IPS-NIHi11 (cell line): ENCODE data around the gene PTPRS.
"Not testable (repeated sequence)": the region's sequence is repeated elsewhere in the genome, so short reads cannot be mapped to it uniquely, and the experiment has no call there.

Experiments used
- DNase-seq: peaks from one replicate; pipeline ENCODE4 v3.0.0; 2012; ENCODE audit warnings: mixed read lengths, low spot score

PTPRS gene

DNA sequence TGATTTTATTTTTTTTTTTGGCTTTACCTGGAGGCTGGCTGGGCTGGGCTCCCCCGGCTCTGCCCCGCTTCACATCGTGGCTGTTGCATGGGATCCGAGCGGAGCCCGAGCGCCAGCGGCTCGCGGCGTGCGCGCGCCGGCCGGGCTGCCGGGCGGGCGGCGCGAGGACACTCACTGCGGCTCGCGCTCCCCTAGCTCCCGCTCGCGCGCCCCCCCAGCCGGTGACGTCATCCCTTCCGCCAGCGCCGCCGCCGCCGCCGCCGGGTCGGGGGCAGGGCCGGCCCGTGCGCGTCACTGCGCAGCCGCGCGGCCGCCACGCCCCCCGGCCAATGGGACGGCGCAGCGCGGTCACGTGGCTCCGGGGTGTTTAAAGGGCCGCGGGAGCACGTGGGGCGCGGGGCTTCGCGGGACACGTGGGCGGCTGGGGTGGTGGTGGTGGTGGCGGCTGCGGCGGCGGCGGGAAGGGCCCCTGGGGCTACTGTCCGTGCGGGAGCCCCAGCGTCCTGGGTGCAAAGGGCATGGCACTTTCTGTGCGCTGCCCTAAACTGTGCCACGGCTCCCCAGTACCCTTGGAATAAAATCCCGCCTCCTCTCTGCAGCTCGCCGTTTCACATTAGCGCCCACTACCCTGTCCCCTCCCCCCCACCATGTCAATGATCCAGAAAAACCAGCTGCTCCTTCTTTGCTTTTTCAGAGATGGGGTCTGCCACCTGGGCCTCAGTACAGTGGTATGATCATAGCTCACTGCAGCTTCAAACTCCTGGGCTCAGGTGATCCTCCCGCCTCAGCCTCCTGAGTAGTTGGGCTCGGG lies at the start of gene PTPRS:
PTPRS (minus strand) TSS at position 176 of the 811 bp plus-strand sequence. CDS start 54,672 bp downstream, outside the sequence.
- DNase-seq, result peak; percentile 98

DNA sequence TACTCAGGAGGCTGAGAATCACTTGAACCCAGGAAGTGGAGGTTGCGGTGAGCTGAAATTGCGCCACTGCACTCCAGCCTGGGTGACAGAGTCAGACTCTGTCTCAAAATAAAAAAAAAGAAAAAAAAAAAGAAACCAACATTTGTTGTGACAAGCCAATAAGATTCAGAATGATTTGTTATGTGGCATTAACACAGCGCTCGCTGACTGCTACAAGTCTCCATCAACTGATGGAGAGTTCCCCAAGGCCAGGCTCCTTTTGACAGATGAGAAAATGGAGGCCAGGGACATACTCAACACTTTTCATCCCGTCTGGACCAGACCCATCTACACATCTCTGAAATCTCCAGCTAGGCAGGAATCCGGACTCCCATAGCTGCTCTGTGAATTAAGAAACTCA lies 48.7 kb upstream of the PTPRS start:
- no peak for DNase-seq

DNA sequence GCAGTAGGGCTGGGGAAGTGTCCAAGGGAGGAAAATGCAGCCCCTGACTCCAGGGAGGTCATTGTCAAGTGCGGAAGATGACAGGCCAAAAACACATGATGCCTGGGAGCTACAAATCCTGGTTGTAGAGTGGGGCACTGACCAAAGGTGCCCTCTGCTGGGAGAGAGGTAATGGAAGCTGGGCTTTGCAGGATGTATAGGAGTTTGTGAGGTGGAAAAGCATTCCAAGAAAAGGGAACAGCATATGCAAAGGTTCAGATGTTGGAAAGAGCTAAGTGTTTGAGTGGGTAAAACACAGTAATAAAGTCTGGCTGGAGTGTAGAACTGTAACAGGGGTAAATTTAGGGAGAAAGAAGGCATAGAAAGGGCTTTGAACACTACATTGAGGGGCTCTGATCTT lies 46.9 kb upstream of the PTPRS start:
- no peak for DNase-seq

DNA sequence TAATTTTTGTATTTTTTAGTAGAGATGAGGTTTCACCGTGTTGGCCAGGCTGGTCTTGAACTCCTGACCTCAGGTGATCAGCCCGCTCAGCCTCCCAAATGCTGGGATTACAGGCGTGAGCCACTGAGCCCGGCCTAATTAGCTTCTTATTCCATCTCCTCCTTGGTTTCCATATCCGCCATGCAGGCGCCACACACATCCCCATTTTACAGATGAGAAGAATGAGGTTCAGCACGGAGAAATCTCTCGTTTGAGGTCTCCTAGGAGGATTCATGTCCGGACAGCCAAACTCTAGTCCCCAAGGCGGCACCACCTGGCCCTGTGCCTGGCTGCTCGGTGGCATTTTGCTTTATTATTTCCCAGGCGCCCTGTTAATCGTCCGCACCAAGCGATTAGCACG lies 46.2 kb upstream of the PTPRS start:
- DNase-seq, result no peak

DNA sequence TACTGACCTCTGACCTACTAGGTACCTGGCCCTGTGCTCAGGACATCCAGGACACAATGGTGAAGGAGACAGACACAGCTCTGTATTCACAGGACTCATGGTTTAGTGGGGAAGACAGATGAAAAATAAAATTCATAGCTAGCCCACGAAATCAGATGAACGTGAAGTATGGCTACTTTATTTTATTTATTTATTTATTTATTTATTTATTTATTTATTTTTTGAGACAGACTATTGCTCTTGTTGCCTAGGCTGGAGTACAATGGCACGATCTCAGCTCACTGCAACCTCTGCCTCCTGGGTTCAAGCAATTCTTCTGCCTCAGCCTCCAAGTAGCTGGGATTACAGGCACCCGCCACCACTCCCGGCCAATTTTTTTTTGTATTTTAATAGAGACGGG lies 40.6 kb upstream of the PTPRS start:
- not testable (repeated sequence) for DNase-seq

DNA sequence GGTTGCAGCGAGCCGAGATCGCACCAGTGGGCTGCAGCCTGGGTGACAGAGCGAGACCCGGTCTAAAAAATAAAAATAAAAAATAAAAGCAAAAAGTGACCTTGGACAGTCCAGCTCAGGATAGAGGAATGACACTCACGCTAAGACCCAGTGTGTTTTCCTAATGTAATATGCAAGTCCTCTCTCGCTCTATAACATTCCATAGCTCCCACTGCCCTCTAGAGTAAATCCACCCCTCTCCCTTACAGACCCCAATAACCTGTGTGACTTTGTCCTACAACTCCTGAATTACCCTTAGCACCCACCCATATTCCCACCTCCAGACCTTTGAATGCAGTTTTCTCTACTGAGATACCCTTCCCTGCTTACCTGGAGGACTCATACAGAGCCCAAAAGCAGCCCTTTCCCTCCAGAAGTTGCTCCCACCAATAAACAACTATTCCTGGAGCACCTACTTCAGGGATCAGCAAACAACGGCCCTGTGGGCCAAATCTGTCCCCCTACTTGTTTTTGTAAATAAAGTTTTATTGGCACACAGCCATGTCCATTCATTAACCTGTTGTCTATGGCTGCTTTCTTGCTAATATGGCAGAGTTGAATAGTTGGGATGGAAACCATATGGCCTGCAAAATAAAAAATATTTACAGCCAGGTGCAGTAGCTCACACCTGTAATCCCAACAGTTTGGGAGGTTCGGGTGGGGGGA lies 39.8 kb upstream of the PTPRS start:
- DNase-seq, result no peak

DNA sequence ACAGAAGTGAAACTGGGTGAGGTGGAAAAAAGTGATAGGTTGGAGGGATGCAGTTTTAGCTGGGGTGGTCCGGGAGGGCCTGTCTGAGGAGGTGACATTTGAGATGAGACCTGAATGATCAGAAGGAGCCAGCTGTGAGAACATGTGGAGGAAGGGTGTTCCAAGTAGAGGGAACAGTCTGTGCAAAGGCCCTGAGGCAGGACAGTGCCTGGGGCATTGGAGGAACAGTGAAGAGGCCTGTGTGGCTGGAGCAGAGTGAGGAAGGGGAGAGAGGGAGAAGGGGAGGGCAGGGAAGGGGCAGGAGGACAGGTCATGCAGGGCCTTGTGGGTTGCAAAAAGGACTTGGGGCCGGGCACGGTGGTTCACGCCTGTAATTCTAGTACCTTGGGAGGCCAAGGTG lies 36.3 kb upstream of the PTPRS start:
- DNase-seq, result no peak

DNA sequence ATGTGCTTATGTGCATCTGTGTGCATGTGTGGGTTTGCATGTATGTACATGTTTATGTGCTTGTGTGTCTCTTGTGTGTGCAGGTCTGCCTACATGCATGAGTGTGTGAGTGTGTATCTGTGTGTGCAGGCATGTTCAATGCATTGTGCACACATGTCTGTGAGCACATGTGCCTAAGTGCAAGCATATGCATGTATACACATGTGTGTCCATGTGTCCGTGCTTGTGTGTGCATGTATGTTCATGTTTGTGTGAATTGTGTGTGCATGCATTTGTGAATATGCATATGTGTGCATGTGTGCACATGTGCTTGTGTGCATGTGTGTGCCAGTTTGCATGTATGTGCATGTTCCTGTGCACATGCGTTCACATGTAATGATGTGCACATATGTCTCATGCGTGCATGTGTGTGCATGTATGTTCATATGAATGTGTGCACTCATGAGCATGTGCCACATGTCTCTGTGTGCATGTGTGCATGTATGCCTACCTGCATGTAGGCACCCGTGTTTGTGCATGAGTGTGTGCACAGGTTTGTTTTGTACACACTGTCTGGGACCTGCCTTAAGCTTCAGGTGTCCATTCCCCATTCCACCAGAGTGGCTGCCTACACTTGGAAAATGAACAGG lies 32.1 kb upstream of the PTPRS start:
- no peak for DNase-seq

DNA sequence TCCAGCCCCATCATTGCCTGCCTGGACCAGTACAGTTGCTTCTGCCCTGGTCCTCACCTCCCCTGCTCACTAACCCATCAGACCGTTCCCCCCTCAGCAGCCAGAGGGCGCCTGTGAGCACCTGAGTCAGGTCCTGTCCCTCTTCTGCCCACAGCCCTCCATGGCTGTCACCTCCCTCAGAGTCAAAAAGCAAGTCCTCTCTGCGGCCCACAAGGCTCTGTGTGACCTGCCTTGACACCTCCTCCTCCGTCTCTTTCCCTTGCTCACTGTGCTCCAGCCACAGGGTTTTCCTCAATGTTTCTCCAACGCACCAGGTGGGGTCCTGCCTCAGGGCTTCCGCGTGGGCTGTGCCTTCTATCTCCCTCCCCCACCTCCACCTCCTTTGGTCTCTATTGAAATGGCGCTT lies 29.4 kb upstream of the PTPRS start:
- peak; percentile 83 for DNase-seq

DNA sequence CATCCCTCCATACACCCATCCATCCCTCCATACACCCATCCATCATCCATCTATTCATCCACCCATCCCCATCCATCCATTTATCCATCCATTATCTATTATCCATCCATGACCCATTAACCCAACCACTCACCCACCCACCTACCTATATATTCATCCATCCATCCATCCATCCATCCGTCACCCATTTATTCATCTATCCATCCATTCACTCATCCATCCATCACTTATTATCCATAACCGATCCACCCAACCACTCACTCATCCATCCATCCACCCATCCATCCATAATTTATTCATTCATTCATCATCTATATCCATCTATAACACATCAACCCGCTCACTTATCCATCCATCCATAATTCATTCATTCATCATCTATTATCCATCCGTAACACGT lies 28.7 kb upstream of the PTPRS start:
- DNase-seq, result no peak

DNA sequence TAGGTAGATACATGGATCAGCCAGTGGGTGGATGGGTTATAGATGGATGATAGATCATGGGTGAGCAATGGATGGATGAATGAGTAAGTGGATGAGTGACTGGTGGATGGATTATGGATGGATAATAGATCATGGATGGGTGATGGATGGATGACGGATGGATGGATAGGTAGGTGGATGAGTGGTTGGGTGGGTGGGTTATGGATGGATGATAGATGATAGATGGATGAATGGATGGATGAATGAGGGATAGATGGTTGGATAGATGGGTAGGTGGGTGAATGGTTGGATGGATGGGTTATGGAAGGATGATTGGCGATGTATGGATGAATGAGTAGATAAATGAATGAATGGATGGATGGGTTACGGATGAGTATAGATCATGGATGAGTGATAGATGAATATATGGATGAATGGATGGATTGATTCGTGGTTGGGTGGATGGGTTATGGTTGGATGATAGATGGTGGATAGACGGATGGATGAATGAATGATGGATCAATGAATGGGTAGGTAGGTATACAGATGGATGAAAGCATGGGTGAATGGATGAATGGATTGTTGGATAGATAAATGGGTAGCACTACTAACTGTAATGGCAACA lies 27.0 kb upstream of the PTPRS start:
- DNase-seq, result no peak

DNA sequence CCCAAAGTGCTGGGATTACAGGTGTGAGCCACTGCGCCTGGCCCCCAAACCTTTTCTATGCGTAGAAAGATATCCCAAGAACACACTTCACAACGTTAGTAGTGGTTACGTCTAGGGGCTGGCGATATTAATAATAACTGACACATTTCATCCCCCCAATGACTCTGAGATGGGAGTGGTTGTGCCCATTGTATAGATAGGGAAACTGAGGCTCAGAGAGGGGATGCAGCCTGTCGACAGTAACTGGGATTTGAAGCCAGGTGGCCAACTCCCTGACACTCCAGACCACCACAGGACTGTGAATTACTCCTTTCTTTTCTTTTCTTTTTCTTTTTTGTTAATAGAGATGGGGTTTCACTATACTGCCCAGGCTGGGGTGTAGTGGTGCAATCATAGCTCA lies 25.3 kb upstream of the PTPRS start:
- DNase-seq, result no peak

DNA sequence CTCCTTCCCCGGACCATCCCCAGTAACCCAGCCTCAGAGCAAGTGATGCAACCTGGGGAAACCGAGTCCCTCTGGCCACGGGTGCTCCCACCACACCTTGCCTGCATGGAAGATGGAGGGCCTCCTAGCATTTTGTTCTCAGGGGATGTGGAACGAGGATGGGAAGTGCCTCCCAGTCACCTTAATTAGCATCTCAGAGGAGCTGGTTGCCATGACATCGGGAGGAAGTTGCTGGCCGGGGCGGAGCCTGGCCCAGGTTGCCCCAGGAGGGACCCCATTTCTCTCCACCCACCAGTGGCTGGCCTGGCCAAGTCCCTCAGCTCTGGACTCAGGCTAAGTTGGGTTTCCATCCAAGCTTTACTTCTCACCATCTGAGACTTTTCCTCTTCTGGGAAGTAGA lies 24.1 kb upstream of the PTPRS start:
- DNase-seq, result peak; percentile 89

DNA sequence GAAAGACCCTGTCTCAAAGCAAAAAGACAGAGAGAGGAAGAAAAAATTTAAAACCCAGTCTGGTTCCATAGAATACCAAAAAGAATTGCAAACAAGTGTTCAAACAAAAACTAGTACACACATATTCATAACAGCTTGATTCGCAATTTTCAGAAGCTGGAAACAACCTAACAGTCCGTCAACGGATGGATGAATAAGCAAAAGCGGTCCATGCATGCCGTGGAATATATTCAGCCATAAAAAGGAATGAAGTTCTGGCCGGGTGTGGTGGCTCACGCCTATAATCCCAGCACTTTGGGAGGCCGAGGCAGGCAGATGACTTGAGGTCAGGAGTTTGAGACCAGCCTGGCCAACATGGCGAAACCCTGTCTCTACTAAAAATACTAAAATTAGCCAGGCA lies 21.2 kb upstream of the PTPRS start:
- not testable (repeated sequence) for DNase-seq

DNA sequence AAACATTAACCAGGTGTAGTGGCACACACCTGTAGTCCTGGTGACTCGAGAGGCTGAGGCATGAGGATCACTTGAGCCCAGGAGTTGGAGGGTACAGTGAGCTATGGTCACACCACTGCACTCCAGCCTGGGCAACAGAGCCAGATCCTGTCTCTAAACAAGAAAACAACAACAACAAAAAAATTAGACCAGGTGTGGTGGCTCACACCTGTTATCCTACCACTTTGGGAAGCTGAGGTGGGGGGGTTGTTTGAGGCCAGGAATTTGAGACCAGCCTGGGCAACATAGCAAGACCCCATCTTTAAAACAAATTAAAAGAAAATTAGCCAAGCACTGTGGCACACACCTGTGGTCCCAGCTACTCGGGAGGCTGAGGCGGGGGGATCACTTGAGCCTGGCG lies 20.8 kb upstream of the PTPRS start:
- no peak for DNase-seq

DNA sequence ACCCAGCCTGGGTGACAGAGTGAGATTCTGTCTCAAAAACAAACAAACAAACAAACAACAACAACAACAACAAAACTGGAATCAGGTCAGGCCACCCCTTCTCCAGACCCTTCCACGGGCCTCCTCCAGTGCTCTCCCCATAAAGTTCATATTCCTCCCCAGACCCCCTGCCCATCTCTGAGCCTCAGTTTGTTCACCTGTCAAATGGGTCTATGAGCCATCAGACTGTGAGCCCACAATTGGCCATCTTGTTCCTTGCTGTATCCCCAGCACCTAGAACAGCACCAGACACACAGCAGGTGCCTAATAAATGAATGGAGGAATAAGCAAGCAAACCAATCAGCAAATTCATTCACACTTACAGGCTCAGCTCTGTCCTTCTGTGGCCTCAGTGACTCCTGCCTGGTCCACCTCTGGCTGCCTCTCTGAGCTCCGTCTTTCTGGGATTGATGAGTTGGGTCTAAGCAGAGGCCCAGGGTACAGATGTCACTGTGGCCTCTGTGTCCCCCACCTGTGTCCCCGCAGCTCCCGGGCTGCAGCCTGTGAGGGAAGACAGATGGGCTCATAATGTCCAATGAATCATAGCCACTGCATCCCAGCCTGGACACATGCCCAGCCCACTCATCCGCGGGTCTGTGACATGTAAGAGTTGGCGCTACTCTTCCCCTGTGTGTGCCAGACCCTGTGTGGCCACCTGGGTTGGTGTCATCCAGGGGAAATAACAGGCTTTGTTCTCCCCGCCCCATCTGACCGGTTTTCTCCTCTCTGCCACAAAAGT lies 19.6 kb upstream of the PTPRS start:
- DNase-seq, result no peak

DNA sequence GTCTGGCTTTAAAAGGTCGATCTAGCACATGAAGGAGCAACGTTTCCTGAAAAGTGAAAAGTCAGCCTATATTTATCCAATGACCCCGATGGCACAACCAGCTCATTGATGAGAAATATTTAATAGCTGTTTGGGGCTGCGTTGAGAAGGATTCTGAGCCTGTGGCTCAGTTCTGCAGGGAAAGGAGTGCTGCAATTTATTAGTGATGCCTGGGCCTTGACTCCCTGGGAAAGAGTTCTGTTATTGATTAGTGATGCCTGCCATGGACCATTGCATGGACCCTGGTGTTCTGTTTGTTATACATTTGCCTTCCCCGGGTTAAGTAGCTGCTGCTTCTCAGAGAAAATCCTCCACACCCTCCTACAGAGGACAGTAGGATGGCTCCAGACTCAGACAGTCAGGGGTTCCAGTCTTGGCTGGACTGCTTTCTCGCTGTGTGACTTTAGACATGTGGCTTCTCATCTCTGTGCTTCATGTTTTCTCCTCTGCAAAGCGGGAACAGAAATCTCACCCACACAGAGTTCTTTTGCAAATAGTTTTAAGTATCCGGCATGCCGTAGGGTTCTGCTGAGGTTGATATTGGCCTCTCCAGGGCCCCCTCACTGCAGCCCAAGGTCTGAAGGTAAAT lies 17.7 kb upstream of the PTPRS start:
- peak; percentile 69 for DNase-seq

DNA sequence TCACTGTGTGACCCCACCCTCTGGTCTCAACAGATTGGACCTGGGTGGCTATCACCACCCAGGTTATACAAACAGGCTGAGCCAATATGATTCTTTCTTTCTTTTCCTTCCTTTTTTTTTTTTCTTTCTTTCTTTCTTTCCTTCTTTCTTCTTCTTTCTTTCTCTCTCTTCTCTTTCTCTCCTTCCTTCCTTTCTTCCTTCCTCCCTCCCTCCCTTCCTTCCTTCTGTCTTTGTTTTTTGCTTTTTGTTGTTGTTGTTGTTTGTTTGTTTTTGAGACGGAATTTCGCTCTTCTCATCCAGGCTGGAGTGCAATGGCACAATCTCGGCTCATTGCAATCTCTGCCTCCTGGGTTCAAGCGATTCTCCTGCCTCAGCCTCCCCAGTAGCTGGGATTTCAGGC lies 17.0 kb upstream of the PTPRS start:
- DNase-seq, result no peak

DNA sequence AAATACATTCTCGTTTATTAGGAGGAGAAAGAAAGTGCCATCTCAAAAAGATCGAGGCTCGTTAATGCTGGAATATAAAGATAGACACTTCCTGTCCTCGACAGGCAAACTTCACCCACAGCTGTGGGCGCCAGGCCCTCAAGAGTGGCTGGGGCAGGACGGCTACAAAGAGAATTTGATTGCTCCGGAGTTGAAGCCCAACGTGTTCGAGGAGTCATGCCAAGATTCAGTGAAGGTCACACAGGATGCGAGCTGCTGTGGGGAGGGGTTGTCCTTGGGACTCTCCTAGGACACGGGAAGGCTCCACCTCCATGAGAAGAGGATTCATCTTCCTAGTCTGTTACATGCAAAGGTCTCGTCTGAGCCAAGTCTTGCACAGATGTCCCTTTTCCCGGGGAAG lies 16.3 kb upstream of the PTPRS start:
- no peak for DNase-seq

DNA sequence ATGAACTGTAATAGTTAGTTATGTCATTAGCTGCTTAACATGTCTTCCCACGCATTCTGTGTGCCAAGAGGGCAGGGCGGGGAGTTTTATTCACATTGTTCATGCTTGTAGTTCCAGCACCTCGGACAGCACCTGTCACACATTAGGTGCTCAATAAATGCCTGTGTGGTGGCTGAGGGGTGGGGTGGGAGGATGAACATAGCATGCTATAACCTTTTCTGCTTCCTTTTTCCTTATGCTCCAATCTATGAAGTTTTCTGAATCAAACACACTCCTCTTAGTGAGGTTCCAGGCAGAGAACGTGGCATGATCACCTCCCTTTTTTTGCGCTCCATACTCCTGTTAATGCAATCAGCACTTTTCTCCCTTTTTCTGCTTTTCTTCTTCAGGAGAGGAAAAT lies 15.8 kb upstream of the PTPRS start:
- no peak for DNase-seq

DNA sequence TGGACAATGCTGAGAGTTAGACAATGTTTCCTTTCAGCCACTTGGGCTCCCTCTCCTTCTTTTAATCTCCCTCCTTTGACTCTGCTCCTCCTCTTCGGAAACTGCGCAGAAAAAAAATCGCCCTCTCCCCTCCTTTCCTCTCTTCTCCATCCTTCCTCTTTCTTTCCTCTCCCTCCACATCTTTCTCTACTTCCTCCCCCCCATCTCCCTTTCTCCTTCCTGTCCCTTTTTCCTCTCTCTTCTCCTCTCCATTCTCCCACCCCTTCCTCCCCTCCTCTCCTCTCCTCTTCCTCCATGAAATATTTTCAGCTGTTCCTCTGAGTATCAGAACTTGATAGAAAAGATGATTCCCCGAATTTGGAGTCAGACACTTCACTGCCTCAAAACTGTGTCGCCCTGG lies 15.1 kb upstream of the PTPRS start:
- DNase-seq, result no peak

DNA sequence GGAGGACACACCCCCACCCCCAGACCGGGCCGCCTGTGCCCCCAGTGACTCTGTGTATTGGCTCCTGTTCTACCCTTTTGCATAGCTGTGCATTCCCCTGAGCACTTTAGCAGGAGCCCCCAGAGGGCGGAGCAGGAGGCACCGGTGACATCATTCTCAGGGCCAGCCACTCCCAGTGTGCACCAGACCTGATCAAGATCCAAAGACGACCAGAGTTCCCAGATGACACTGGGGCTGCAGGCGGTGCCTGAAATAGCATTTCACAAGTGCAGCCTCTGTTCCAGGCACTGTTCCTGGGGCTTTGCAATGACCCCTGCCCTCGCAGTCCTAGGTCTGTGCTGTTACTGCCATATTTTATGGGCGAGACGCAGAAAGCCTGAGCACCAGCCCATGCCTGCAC lies 14.5 kb upstream of the PTPRS start:
- DNase-seq, result no peak
